Activated CD4-positive, CD25-positive, alpha-beta regulatory T cell treated with anti-CD3 and anti-CD28 coated beads, Interleukin-2, amount 50 U/mL, for 24 hours (primary cell): ENCODE measurements around the gene CES2.
"Not testable (repeated sequence)": the region's sequence is repeated elsewhere in the genome, so short reads cannot be mapped to it uniquely, and the experiment has no call there.

Source experiments
- ATAC-seq, 2 donors: fragments of 150-1000 bp; cut with Tn5 transposase; one replicate each; pipeline ENCODE4 v1.10.0; 2021; ENCODE audit warnings: mild to moderate bottlenecking in 1 of 2, moderate library complexity in 1 of 2

The CES2 gene

DNA sequence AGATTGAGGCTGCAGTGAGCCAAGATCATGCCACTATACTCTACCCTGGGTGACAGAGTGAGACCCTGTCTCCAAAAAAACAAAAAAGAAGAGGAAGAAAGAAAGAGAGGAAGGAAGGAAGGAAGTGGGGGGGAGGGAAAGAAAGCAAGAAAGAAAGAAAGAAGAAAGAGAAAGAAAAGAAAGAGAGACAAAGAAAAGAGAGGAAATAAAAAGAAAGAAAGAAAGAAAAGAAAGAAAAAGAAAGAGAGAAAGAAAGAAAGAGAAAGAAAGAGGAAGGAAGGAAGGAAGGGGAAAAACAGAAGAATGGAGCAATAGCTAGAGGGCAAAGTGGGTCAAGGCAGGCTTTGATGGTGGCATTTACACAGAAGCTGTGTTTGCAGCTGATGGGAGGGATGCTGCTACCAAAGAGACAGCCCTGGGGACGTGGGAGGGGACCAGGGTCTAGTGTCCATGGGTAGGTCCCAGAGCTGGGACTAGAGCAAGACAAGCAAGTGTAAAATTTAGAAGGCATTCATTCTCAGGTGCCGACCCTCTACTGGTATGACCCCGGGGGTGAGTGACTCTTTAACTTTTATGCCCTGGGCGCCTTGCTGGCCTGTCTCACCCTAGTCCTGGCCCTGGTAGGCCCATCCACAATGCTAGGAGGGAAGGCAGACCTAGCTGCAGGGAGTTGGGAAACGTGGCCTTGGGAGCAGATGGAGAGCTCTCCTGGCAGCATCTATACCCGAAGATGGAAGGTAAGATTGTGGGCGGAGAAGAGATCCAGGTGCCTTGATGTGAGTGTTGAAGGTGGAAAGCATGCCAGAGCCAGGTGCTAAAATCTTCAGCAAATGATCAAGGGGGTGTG is 23.8 kb downstream of the CES2 start:
- no peak for ATAC-seq

DNA sequence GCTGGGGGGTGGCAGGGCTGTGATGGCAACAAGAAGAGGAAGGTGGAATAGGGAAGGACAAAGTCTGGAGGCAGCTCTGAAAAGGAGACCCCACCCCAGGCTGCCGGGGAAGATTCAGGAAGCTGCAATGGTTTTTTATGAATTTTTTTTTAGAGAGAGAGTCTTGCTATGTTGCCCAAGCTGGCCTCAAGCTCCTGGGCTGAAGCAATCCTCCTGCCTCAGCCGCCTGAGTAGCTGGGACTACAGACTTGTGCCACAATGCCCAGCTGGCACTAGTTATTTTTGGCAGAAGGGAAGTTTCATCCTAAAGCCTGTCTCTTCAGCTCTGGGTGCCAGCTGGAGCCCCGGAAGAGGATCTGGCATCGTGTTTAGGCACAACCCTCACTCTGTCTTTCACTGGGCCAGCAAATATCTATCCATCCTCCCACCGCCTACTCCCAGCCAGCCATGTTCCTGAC is 24.4 kb downstream of the CES2 start:
- ATAC-seq, result no peak

DNA sequence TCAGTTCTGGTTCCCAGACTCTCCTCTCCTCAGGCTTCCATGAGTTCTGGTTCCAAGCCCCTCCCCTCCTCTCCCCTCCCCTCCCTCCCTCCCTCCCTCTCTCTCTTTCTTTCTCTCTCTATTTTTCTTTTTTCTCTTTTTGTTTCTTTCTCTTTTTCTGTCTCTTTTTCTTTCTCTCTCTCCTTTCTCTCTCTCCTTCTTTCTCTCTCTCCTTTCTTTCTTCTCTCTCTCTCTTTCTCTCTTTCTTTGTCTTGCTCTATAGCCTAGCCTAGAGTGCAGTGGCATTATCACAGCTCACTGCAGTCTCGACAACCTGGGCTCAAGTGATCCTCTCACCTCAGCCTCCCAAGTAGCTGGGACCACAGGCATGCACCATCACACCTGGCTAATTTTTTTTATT is 25.0 kb downstream of the CES2 start:
- no peak for ATAC-seq

DNA sequence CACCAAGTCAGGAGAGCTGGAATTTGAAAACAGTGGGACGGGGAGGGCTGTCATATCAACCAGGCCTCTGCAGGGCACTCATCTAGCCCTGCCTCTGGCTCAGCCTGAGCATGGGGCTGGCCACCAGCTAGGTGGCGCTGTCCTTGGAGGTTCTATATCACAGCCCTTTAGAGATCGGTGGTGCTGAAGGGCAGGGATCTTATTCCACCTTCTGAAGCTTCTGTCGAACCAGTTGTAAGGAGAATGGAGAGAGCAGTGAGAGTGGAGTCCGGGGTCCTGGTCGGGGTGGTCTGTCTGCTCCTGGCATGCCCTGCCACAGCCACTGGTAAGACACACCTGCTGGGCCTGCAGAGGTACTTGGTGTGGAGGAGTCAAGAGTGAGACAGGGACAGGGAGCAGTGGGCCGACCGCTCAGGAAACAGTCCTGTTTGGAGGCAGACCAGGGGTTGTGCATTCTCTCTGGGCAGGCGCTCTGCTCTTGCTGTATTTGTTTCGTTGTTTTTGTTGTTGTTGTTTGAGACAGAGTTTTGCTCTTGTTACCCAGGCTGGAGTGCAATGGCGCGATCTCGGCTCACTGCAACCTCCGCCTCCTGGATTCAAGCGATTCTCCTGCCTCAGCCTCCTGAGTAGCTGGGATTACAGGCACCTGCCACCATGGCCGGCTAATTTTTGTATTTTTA is 25.9 kb downstream of the CES2 start, which contains the start of gene CES3:
Gene CES3, plus strand, starts transcription at position 202 of the 680 bp plus-strand sequence. Its CDS starts 42 bp downstream, at position 244.
- ATAC-seq, result peak; percentile 82 to 93

DNA sequence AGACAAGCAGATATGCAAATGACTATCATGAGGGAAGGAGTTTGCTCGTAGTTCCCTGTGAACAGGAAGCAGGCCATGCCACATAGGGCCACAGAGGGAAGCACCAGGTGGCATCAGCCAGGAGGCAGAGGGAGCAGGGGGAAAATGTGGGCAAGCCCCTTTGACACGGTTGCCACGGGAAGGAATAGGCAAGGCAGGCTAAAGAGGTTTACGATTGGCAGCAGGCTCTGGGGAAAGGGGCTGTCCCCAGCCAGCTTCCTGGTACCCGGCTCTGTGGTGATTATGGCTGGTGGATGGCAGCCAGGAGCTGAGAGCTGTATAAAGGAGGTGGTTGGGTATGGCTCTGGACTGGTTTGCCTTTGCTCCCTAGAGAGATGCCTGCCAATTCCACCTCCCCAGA is 26.6 kb downstream of the CES2 start:
- ATAC-seq, result no peak

DNA sequence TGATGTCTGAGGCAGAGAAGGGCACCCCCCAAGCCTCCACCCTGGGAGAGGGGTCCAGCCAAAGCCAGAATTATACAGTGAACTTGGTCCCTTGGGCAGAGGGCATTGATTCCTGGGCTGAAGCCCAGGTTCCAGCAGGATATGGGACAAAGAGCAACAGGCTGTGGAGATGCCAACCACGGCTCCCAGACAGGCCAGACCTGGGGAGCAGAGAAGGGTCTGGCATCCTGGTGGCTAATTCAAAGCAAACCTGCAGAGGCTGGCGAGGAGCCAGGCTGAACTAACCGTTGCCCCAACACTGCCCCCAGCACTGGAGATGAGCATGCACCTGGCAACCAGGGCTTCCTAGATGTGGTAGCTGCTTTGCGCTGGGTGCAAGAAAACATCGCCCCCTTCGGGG is 28.7 kb downstream of the CES2 start:
- no peak for ATAC-seq

DNA sequence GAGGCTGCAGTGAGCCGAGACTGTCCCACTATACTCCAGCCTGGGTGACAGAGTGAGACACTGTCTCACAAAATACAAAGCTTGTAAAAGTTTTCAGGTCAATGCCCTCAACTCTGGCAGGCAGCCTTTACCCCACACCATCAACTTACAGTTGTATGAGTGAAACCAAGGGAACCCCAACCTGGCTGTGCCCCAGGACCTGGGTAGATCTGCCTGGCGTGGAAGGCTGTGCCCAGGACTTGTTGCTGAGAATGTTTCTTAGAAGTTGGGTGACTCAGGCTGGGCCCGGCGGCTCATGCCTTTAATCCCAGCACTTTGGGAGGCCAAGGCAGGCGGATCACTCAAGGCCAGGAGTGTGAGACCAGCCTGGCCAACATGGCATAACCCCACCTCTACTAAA is 33.5 kb downstream of the CES2 start:
- no peak for ATAC-seq

DNA sequence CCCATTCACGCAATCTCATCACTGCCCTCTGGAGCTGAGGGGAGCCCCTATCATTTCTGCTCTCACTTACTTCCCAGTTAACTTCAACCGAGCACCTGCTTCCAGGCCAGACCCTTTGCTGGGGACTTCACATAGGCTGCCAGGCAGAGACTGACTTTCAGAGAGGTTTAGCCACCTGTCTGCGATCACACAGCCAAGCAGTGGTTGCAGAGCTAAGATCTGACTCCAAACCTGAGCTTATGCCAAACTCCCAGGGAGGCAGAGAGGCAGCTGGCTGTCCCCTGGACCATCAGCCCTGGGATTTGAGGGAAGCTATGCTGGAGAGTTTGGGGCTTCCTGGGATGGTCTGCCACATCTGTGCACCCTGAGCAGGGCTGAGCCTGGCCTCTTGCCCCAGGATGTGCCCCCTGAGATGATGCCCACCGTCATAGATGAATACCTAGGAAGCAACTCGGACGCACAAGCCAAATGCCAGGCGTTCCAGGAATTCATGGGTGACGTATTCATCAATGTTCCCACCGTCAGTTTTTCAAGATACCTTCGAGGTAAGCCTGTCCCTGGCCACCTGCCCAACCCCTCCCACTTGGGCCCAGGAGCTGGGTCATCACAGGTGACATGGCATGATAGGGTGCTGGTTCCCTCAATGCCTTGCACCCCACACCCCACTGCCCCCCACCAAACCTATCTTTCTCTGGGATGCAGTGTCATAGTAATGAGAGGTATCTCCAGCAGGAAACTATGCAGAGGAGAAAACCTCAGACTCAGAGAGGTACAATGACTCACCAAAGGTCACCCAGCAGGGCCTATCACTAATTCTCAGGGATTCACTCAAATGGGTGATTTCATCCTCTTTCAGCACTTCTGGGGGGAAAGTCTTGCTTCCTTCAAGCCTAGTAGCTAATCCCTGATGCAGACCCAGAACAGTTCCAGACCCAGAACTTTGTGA is 35.7 kb downstream of the CES2 start:
- ATAC-seq, result peak; percentile 58 to 66

DNA sequence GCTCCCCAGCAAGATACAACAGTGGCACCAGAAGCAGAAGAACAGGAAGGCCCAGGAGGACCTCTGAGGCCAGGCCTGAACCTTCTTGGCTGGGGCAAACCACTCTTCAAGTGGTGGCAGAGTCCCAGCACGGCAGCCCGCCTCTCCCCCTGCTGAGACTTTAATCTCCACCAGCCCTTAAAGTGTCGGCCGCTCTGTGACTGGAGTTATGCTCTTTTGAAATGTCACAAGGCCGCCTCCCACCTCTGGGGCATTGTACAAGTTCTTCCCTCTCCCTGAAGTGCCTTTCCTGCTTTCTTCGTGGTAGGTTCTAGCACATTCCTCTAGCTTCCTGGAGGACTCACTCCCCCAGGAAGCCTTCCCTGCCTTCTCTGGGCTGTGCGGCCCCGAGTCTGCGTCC is 37.7 kb downstream of the CES2 start:
- ATAC-seq, result no peak

DNA sequence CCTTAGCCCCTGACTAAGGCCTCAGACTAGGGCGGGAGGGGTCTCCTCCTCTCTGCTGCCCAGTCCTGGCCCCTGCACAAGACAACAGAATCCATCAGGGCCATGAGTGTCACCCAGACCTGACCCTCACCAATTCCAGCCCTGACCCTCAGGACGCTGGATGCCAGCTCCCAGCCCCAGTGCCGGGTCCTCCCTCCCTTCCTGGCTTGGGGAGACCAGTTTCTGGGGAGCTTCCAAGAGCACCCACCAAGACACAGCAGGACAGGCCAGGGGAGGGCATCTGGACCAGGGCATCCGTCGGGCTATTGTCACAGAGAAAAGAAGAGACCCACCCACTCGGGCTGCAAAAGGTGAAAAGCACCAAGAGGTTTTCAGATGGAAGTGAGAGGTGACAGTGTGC is 38.4 kb downstream of the CES2 start:
- no peak for ATAC-seq

DNA sequence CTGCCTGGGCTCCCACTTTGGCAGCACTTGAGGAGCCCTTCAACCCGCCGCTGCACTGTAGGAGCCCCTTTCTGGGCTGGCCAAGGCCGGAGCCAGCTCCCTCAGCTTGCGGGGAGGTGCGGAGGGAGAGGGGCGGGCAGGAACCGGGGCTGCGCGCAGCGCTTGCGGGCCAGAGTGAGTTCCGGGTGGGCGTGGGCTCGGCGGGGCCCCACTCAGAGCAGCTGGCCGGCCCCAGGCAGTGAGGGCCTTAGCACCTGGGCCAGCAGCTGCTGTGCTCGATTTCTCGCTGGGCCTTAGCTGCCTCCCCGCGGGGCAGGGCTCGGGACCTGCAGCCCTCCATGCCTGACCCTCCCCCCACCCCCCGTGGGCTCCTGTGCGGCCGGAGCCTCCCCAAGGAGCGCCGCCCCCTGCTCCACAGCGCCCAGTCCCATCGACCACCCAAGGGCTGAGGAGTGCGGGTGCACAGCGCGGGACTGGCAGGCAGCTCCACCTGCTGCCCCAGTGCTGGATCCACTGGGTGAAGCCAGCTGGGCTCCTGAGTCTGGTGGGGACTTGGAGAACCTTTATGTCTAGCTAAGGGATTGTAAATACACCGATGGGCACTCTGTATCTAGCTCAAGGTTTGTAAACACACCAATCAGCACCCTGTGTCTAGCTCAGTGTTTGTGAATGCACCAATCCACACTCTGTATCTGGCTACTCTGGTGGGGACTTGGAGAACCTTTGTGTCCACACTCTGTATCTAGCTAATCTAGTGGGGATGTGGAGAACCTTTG is 39.0 kb downstream of the CES2 start:
- ATAC-seq, result not testable (repeated sequence)

DNA sequence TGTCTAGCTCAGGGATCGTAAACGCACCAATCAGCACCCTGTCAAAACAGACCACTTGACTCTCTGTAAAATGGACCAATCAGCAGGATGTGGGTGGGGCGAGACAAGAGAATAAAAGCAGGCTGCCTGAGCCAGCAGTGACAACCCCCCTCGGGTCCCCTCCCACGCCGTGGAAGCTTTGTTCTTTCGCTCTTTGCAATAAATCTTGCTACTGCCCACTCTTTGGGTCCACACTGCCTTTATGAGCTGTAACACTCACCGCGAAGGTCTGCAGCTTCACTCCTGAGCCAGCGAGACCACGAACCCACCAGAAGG is 39.6 kb downstream of the CES2 start:
- not testable (repeated sequence) for ATAC-seq

DNA sequence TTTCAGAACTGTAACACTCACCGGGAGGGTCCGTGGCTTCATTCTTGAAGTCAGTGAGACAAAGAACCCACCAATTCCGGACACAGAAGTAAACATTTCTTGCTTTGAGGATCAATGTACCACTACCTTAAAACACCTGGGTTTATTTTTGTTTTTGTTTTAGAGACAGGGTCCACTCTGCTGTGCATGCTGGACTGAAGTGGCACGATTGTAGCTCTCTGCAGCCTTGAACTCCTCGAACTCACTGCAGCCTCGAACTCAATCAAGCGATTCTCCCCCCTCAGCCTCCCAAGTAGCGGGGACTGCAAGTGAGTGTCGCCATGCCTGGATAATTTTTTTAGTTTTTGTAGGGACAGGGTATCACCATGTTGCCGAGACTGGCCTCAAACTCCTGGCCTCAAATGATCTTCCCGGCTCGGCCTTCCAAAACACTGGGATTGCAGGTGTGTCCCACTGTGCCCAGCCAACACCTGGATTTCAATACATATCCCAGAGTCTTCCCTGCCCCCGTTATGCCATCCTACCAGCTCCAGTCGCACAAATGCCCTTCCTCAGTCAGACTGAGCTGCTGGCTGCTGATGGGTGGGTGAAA is 40.1 kb downstream of the CES2 start:
- ATAC-seq, result no peak

DNA sequence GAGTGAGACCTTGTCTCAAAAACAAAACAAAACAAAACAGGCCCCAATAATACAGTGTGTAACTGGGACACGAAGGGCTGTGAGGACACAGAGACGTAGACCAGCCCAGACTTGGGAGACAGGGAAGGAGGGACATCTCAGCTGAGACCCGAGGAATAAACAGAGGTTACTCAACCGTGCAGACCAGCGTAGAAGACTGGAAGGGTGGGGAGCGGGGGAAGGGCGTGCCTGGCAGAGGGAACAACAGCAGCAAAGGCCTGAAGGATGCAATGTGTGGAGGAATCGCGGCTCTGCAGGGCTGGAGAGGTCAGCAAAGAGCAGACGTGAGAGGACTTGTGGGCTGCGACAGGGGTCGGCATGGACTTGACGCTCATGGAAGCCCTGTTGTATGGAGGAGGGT is 41.4 kb downstream of the CES2 start:
- no peak for ATAC-seq

DNA sequence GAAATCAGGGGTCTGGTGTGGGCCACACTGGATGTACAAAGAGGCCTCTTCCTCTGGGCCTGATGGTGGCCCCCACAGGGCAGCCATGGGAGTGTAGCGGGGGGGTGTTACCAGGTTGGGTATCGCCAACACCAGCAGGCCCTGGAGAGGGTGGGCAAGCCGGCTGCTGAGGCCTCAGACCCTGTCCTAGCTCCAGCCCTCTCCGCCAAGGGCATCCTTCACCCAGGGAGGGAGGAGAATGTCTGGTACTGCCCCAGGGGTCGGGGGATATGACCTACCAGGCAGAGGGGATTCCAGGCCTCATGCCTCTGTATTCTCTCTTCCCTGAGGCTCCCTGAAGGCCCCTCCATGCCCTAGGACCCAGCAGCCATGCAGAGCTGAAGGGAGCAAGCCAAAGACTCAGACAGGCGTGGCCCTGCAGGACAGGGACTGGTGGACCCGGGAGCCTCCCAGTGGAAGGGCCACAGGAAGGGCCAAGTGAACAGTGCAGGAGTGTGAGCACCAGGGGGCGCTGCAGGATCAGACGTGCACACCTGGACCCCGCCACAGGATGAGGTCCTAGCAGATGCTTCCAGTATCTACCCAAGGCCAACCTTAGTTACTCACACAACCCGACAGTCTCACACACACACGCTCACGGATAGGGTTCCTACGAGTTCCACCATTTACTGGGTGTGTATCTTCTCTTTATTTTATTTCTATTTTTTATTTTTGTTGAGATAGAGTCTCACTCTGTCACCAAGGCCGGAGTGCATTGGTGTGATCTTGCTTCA is 42.2 kb downstream of the CES2 start:
- peak; percentile 98 to 99 for ATAC-seq

DNA sequence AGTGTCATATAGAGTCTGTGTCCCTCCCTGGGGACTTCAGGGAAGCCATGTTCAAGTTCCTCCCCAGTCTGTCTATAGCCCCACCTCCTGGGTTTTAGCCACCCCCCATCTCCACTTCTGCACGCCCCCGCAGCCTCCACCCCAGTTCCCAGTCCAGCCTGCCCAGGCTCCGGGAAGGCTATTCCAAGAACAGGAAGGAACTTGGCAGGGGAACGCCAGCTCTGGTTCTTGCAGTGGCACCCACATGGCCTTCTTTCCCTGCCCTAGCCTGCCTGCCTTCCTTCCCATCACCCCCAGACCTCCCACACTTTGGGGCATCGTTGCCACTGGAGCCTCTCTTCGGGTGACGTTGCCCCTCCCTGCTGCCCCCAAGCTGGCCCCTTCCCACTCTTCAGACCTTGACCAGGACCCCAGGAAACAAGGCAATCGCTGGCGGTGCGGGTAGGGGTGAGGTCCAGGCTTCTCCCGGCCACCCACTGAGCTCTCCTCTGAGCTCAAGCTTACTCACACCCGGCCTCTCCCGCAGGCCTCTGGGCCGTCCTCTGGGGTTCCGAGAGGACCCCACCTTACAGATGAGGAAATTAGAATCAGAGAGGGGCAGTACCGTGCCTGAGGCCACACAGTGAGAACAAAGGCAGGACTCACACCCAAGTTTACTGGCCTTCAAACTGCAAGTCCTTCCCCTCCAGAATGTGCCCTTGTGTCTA is 43.8 kb downstream of the CES2 start:
- no peak for ATAC-seq

DNA sequence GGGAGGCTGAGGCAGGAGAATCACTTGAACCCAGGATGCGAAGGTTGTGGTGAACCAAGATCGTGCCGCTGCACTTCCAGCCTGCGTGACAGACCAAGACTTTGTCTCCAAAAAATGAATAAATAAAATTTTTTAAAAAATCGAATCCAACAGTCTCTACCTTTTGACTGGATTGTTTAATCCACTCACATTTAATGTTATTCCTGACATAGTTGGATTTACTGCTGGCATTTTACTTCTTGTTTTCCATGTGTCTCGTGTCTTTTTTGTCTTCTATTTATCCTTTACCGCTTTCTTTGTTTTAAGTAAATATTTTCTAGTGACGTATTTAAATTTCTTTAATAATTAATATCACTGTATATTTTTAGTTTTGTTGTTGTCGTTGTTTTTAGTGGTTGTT is 47.7 kb downstream of the CES2 start:
- ATAC-seq, result no peak

DNA sequence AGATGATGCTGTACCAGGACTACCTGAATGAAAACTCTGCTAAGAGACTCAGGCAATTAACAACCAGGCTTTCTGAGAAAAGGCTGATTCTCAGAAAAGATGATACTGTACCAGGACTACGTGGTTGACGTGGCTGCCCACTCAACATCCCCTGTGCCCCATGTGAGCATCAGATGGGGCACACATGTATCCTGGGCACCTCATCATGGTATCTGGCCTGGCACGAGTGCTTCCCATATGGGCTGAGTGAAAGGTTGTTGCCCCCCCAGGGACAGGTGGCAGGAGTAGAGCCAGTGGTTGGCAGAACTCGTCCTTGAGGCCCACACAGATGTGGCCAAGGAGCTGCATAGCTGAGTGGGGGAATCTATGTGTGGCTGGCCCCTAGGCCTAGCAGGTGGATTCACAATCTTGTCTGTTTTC is 49.6 kb downstream of the CES2 start:
- ATAC-seq, result peak; percentile 94

DNA sequence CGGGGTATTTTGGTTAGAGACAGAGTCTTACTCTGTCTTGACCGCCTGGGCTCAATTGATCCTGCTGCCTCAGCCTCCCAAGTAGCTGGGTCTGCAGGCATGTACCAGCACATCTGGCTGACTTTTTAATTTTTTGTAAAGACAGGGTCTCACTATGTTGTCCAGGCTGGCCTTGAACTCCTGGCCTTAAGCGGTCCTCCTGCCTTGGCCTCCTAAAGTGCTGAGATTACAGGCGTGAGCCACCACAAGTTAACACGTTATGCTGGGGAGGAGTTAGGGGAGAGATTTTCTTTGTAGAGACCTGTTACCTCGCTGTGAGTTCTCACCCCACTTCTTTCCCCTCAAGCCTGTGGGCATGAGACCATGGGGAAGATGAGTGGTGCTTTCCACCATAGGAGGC is 51.2 kb downstream of the CES2 start:
- no peak for ATAC-seq

DNA sequence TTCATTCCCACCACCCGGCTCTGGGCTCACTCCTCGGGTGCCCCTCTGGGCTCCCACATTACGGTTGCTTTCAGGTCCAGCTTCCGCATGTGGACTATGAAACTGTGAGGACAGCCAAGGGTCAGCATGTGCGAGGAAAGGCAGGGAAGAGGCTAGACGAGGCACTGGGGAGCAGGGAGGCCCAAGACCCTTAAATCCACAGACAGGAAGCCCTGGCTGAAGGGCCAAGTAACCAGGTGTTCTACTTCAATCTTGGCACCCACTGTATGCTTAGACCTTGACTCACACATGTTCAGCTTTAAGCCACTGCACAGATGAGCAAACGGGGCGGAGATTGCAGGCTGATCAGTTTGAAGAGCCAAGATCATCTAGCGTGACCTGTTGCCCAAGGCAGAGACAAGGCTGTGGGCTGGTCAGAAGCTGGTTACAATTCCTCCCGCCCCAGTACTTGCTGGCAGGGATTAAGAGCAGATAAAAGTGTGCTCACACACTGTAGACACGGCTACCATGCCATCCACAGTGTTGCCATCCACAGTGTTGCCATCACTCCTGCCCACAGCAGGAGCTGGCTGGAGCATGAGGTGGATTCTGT is 53.0 kb downstream of the CES2 start, which contains the start of gene CES4A:
Gene CES4A, plus strand, starts transcription at position 393 of the 592 bp plus-strand sequence. Its CDS starts 184 bp downstream, at position 577.
- ATAC-seq, result no peak
